ENCODE measurements around the gene SPTY2D1. TPM values are rescaled to one million over a fixed set of nuclear protein-coding genes. Genes with fewer than 3 reads are reported as not detected.
"Not testable (repeated sequence)": the region's sequence is repeated elsewhere in the genome, so short reads cannot be mapped to it uniquely, and the experiment has no call there.

Gene SPTY2D1
- total RNA-seq, 5 donors from 2014 or later (not counting 1 experiment from before 2014, with no cell fraction given), result 18.2 to 46.2 (median 22.2) TPM

GRCh38 chr11:18672209-18672608 lies 38.1 kb upstream of the SPTY2D1 start:
- Histone ChIP-seq H3K4me1 (ENCODE audit: control insufficient read depth in 1 of 2, extremely low read depth in 1 of 2, insufficient read depth in 2 of 2, low read length in 2 of 2) (peaks cover 7 to 19% of the 10 kb centered on the region in 2 experiments), H3K27ac (ENCODE audit: low read length) (peak overlapping the region; percentile 68), H3K4me3 (ENCODE audit: control insufficient read depth in 1 of 2, extremely low read depth in 1 of 2, low read length in 1 of 2) (peak overlapping the region in 1 of 2 donors; percentile 10)
- no CpG with 5 or more reads among the region's 7 CpGs for WGBS (ENCODE audit: insufficient coverage)
- H3K9me3 ChIP-seq; H3K36me3 ChIP-seq (ENCODE audit: control insufficient read depth in 2 of 2, extremely low read depth in 1 of 2, insufficient read depth in 1 of 2, low read length in 1 of 2); H3K27me3 ChIP-seq (replicated peaks in 1 of 2; ENCODE audit: control insufficient read depth in 2 of 2, extremely low read depth in 1 of 2, insufficient read depth in 2 of 2, low read length in 1 of 2); H3K36me3 Mint-ChIP-seq; H3K9me3 Mint-ChIP-seq; H3K27me3 Mint-ChIP-seq: not testable (repeated sequence)
- peak overlapping the region; percentile 69 to 75 (median 73) for H3K4me3 Mint-ChIP-seq
- ChIA-PET POLR2A (interaction anchor here (0.6 to 1.1 kb wide), 5 partner anchors 23 to 145 kb away, joined by 3 to 8 read pairs (median 5); partner anchors contain the start of genes TMEM86A (in 1 of the 2) and TSG101 (in 1 of the 2)), CTCF (interaction anchor here in 1 of 2 donors (0.9 to 2.0 kb wide), 5 partner anchors 18 to 131 kb away, joined by 3 to 9 read pairs (median 4); partner anchors contain the start of gene SPTY2D1)
- peaks cover 44 to 54% (median 44%) of the 10 kb centered on the region in 3 donors for H3K4me1 Mint-ChIP-seq
- DNase-seq (peak; percentile 12 to 80 (median 48)), ATAC-seq (replicated peaks in 1 of 4) (peak; percentile 94 to 100 (median 98))
- peak overlapping the region; percentile 91 to 95 for H3K27ac Mint-ChIP-seq

GRCh38 chr11:18671246-18671645 lies 37.1 kb upstream of the SPTY2D1 start:
- ChIA-PET CTCF (no interaction called here), POLR2A (no interaction called here)
- H3K27ac ChIP-seq (ENCODE audit: low read length), result no peak overlapping the region
- Mint-ChIP-seq H3K36me3 (no peaks in the 10 kb centered on the region), H3K4me3 (peak overlapping the region in 1 of 3 donors; percentile 43), H3K4me1 (peaks cover 44 to 59% (median 44%) of the 10 kb centered on the region in 3 donors), H3K9me3 (no peaks in the 10 kb centered on the region), H3K27ac (peak overlapping the region; percentile 75 to 81), H3K27me3 (peaks cover 0 to 2% of the 10 kb centered on the region in 2 donors)
- no peak for ATAC-seq (replicated peaks in 1 of 4)
- H3K27me3 ChIP-seq (replicated peaks in 1 of 2; ENCODE audit: control insufficient read depth in 2 of 2, extremely low read depth in 1 of 2, insufficient read depth in 2 of 2, low read length in 1 of 2), result peaks cover 0 to 3% of the 10 kb centered on the region in 2 experiments
- H3K4me1 ChIP-seq (ENCODE audit: control insufficient read depth in 1 of 2, extremely low read depth in 1 of 2, insufficient read depth in 2 of 2, low read length in 2 of 2), result peaks cover 7 to 19% of the 10 kb centered on the region in 2 experiments
- H3K9me3 ChIP-seq, result no peaks in the 10 kb centered on the region
- no peaks in the 10 kb centered on the region for H3K36me3 ChIP-seq (ENCODE audit: control insufficient read depth in 2 of 2, extremely low read depth in 1 of 2, insufficient read depth in 1 of 2, low read length in 1 of 2)
- no peak overlapping the region for H3K4me3 ChIP-seq (ENCODE audit: control insufficient read depth in 1 of 2, extremely low read depth in 1 of 2, low read length in 1 of 2)
- WGBS (ENCODE audit: insufficient coverage), result 43% methylated on average over 1 of the region's 2 CpGs
- DNase-seq, result no peak

DNA sequence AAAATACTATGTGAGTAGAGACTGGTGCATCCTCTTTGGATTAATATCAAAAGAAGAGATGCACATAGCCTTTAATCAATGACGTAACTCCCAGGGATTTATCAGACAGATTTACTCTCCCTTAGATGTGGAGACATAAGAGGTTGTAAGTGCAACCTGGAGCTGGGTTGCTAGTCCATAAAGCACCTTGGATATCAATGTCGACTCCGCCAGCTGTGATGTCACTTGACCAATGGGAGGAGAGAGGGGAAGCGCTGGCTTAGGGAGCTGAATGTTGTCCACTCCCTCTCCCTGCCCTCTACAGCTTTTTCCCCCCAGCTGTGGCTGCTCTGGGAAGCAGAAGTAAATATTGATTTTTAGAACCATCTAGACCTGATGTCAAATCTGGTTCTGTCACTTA lies 35.6 kb upstream of the SPTY2D1 start:
- peak overlapping the region; percentile 7 for H3K27ac ChIP-seq (ENCODE audit: low read length)
- H3K27me3 Mint-ChIP-seq, result peaks cover 0 to 2% of the 10 kb centered on the region in 2 donors
- no peak overlapping the region for H3K4me3 Mint-ChIP-seq
- H3K27me3 ChIP-seq (replicated peaks in 1 of 2; ENCODE audit: control insufficient read depth in 2 of 2, extremely low read depth in 1 of 2, insufficient read depth in 2 of 2, low read length in 1 of 2), result peaks cover 0 to 3% of the 10 kb centered on the region in 2 experiments
- H3K36me3 Mint-ChIP-seq, result no peaks in the 10 kb centered on the region
- ChIA-PET POLR2A (no interaction called here), CTCF (interaction anchor here in 1 of 2 donors (0.5 kb wide), 1 partner anchor 105 kb away, joined by 3 read pairs; no protein-coding TSS in a partner anchor)
- peak overlapping the region; percentile 81 to 86 for H3K27ac Mint-ChIP-seq
- DNase-seq, result no peak
- H3K4me3 ChIP-seq (ENCODE audit: control insufficient read depth in 1 of 2, extremely low read depth in 1 of 2, low read length in 1 of 2), result no peak overlapping the region
- no peak for ATAC-seq (replicated peaks in 1 of 4)
- no CpG with 5 or more reads among the region's 4 CpGs for WGBS (ENCODE audit: insufficient coverage)
- peaks cover 48 to 69% (median 52%) of the 10 kb centered on the region in 3 donors for H3K4me1 Mint-ChIP-seq
- H3K36me3 ChIP-seq (ENCODE audit: control insufficient read depth in 2 of 2, extremely low read depth in 1 of 2, insufficient read depth in 1 of 2, low read length in 1 of 2), result no peaks in the 10 kb centered on the region
- H3K4me1 ChIP-seq (ENCODE audit: control insufficient read depth in 1 of 2, extremely low read depth in 1 of 2, insufficient read depth in 2 of 2, low read length in 2 of 2), result peaks cover 7 to 19% of the 10 kb centered on the region in 2 experiments
- no peaks in the 10 kb centered on the region for H3K9me3 ChIP-seq
- no peaks in the 10 kb centered on the region for H3K9me3 Mint-ChIP-seq

DNA sequence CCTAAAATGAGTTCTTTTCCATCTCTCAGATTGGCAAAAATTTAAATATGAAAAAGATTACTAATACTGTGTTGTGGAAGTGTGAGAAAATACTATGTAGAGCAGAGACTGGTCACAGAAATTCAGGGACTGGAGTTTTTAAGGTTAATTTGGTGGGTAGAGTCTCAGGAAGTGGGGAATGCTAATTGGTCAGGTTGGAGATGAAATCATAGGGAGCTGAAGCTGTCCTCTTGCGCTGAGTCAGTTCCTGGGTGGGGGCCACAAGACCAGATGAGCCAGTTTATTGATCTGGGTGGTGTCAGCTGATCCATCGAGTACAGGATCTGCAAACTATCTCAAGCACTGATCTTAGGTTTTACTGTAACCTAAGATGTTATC lies 35.1 kb upstream of the SPTY2D1 start:
- ATAC-seq (replicated peaks in 1 of 4) (no peak), DNase-seq (peak in 1 of 35 experiments; percentile 15)
- H3K36me3 ChIP-seq (ENCODE audit: control insufficient read depth in 2 of 2, extremely low read depth in 1 of 2, insufficient read depth in 1 of 2, low read length in 1 of 2), result no peaks in the 10 kb centered on the region
- H3K9me3 ChIP-seq, result no peaks in the 10 kb centered on the region
- no peaks in the 10 kb centered on the region for H3K9me3 Mint-ChIP-seq
- H3K27me3 ChIP-seq (replicated peaks in 1 of 2; ENCODE audit: control insufficient read depth in 2 of 2, extremely low read depth in 1 of 2, insufficient read depth in 2 of 2, low read length in 1 of 2), result peaks cover 0 to 3% of the 10 kb centered on the region in 2 experiments
- ChIA-PET POLR2A (no interaction called here), CTCF (interaction anchor here in 1 of 2 donors (0.5 kb wide), 1 partner anchor 105 kb away, joined by 3 read pairs; no protein-coding TSS in a partner anchor)
- H3K4me1 Mint-ChIP-seq, result peaks cover 48 to 69% (median 52%) of the 10 kb centered on the region in 3 donors
- no peaks in the 10 kb centered on the region for H3K36me3 Mint-ChIP-seq
- no peak overlapping the region for H3K27ac ChIP-seq (ENCODE audit: low read length)
- peaks cover 0 to 2% of the 10 kb centered on the region in 2 donors for H3K27me3 Mint-ChIP-seq
- H3K4me1 ChIP-seq (ENCODE audit: control insufficient read depth in 1 of 2, extremely low read depth in 1 of 2, insufficient read depth in 2 of 2, low read length in 2 of 2), result peaks cover 7 to 19% of the 10 kb centered on the region in 2 experiments
- peak overlapping the region in 2 of 3 donors; percentile 26 to 37 for H3K4me3 Mint-ChIP-seq
- WGBS (ENCODE audit: insufficient coverage), result 20% methylated on average over 2 of the region's 2 CpGs
- H3K4me3 ChIP-seq (ENCODE audit: control insufficient read depth in 1 of 2, extremely low read depth in 1 of 2, low read length in 1 of 2), result no peak overlapping the region
- H3K27ac Mint-ChIP-seq, result peak overlapping the region; percentile 81 to 86

DNA sequence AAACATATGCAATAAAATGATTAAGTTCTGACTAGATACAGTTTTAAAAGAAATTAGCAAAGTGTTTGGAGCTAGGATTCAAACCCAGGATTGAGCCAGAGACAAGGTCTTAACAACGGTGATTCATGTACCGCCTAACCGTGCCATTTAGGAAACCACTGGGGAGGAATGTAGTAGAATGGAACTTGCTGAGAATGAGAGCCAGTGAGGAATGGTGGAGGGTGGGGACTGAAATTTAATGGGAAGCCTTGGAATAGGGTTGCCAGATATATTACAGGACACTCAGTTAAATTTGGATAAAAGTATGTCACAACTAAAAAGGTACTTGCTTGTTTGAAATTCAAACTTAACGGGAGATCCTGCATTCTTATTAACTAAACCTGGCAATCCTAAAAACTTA lies 34.0 kb upstream of the SPTY2D1 start:
- H3K36me3 Mint-ChIP-seq, result no peaks in the 10 kb centered on the region
- H3K9me3 Mint-ChIP-seq, result no peaks in the 10 kb centered on the region
- Histone ChIP-seq H3K4me3 (ENCODE audit: control insufficient read depth in 1 of 2, extremely low read depth in 1 of 2, low read length in 1 of 2) (no peak overlapping the region), H3K36me3 (ENCODE audit: control insufficient read depth in 2 of 2, extremely low read depth in 1 of 2, insufficient read depth in 1 of 2, low read length in 1 of 2) (no peaks in the 10 kb centered on the region), H3K27ac (ENCODE audit: low read length) (no peak overlapping the region), H3K9me3 (no peaks in the 10 kb centered on the region), H3K27me3 (replicated peaks in 1 of 2; ENCODE audit: control insufficient read depth in 2 of 2, extremely low read depth in 1 of 2, insufficient read depth in 2 of 2, low read length in 1 of 2) (peaks cover 0 to 3% of the 10 kb centered on the region in 2 experiments), H3K4me1 (ENCODE audit: control insufficient read depth in 1 of 2, extremely low read depth in 1 of 2, insufficient read depth in 2 of 2, low read length in 2 of 2) (peaks cover 7 to 17% of the 10 kb centered on the region in 2 experiments)
- ATAC-seq (replicated peaks in 1 of 4) (no peak), DNase-seq (no peak)
- H3K27me3 Mint-ChIP-seq, result peaks cover 0 to 2% of the 10 kb centered on the region in 2 donors
- 91% methylated on average over 3 of the region's 4 CpGs for WGBS (ENCODE audit: insufficient coverage)
- H3K4me3 Mint-ChIP-seq, result no peak overlapping the region
- CTCF ChIA-PET, result no interaction called here
- POLR2A ChIA-PET, result no interaction called here
- H3K4me1 Mint-ChIP-seq, result peaks cover 48 to 64% (median 49%) of the 10 kb centered on the region in 3 donors
- H3K27ac Mint-ChIP-seq, result no peak overlapping the region

GRCh38 chr11:18665353-18665872 lies 31.3 kb upstream of the SPTY2D1 start:
- H3K36me3 Mint-ChIP-seq; CTCF ChIA-PET; H3K4me1 ChIP-seq (ENCODE audit: control insufficient read depth in 1 of 2, extremely low read depth in 1 of 2, insufficient read depth in 2 of 2, low read length in 2 of 2); H3K36me3 ChIP-seq (ENCODE audit: control insufficient read depth in 2 of 2, extremely low read depth in 1 of 2, insufficient read depth in 1 of 2, low read length in 1 of 2); H3K9me3 ChIP-seq; H3K9me3 Mint-ChIP-seq; H3K4me3 ChIP-seq (ENCODE audit: control insufficient read depth in 1 of 2, extremely low read depth in 1 of 2, low read length in 1 of 2); H3K27me3 Mint-ChIP-seq; H3K27me3 ChIP-seq (replicated peaks in 1 of 2; ENCODE audit: control insufficient read depth in 2 of 2, extremely low read depth in 1 of 2, insufficient read depth in 2 of 2, low read length in 1 of 2); DNase-seq: not testable (repeated sequence)
- H3K27ac ChIP-seq (ENCODE audit: low read length), result peak overlapping the region; percentile 21
- peak in 2 of 4 experiments; percentile 63 to 66 for ATAC-seq (replicated peaks in 1 of 4)
- peak overlapping the region; percentile 19 to 53 (median 49) for H3K4me3 Mint-ChIP-seq
- H3K4me1 Mint-ChIP-seq, result peaks cover 27 to 44% (median 29%) of the 10 kb centered on the region in 3 donors
- WGBS (ENCODE audit: insufficient coverage), result 57% methylated on average over 7 of the region's 10 CpGs
- H3K27ac Mint-ChIP-seq, result peak overlapping the region; percentile 66 to 83
- POLR2A ChIA-PET, result interaction anchor here in 1 of 2 donors (0.6 kb wide), 1 partner anchor 135 kb away, joined by 4 read pairs; no protein-coding TSS in a partner anchor

Data from T-cell (primary cell).